K562 (cell line): ENCODE data around the gene AGRN. TPM values are rescaled to one million over a fixed set of nuclear protein-coding genes. Genes with fewer than 3 reads are reported as not detected.

Experiments used
- ATAC-seq: fragments of 200-7000 bp; cut with Tn5 transposase; 3 replicates; pipeline ENCODE4 v1.9.1; 2020; ENCODE audit warnings: moderate library complexity
- BruUV-seq: library from RNA; stranded (reverse); fragments of 400-500 nt; replicated peaks from 2 replicates; lab custom pipeline; 2021; lab: Mats Ljungman, UMichigan
- CTCF ChIA-PET: fragments of 300-600 bp; formaldehyde crosslinking; extraction: SDS; loops from one replicate; lab custom pipeline; 2021; ENCODE audit warnings: low intra/inter-chr PET ratio; lab: Yijun Ruan, JAX
- POLR2A ChIA-PET: fragments of 300-600, 350-650 bp; sonication (Branson Sonifier 250); formaldehyde crosslinking; extraction: SDS; loops from one replicate; lab custom pipeline; 2021; ENCODE audit warnings: antibody characterized with exemption, inconsistent platforms; lab: Yijun Ruan, JAX
- DNase-seq, 4 experiments: peaks; one replicate each; pipeline versions ENCODE4 v3.0.0 to v3.0.0-alpha.2; 2011 to 2018; ENCODE audit warnings: low spot score in 3 of 4, mixed read lengths in 3 of 4; ENCODE audit errors: extremely low read depth in 1 of 4
- FAIRE-seq: peaks from 2 replicates; lab custom pipeline; 2011; peaks lifted over from hg19 to GRCh38; lab: Jason Lieb, UNC
- H2AFZ ChIP-seq: 2 replicates; pipeline ENCODE4 v1.6.0; 2011; ENCODE audit warnings: low read depth, low read length, control low read depth, inconsistent platforms
- H3K27ac ChIP-seq: fragments of 200-600 bp; 3 replicates; pipeline ENCODE4 v1.8.0; 2011; ENCODE audit warnings: low read depth, mild to moderate bottlenecking, control low read depth, inconsistent platforms, low read length, moderate library complexity, mixed read lengths; ENCODE audit errors: extremely low read depth
- H3K27me3 ChIP-seq, 2 experiments: fragments of 300-600 bp in 1 of 2; 2 replicates in 1 of 2; 3 replicates in 1 of 2; pipeline versions ENCODE4 v1.6.0 to v1.8.0; 2011; ENCODE audit warnings: inconsistent platforms in 2 of 2, low read length in 2 of 2, mild to moderate bottlenecking in 1 of 2, mixed read lengths in 1 of 2, moderate library complexity in 1 of 2; ENCODE audit not compliant: control insufficient read depth in 2 of 2, insufficient read depth in 2 of 2
- H3K36me3 ChIP-seq: fragments of 300-600 bp; 3 replicates; pipeline ENCODE4 v1.8.0; 2011; ENCODE audit warnings: mild to moderate bottlenecking, low read length, inconsistent platforms; ENCODE audit not compliant: control insufficient read depth, insufficient read depth
- H3K4me1 ChIP-seq, 2 experiments: fragments of 200-600 bp in 1 of 2; replicated peaks in 1 of 2; 2 replicates in 1 of 2; 3 replicates in 1 of 2; pipeline versions ENCODE4 v1.5.1 to v1.8.0; 2011; ENCODE audit warnings: inconsistent platforms in 2 of 2, low read length in 2 of 2, mild to moderate bottlenecking in 1 of 2, mixed read lengths in 1 of 2, moderate library complexity in 1 of 2; ENCODE audit not compliant: control insufficient read depth in 2 of 2, insufficient read depth in 2 of 2
- H3K4me2 ChIP-seq: 2 replicates; pipeline ENCODE4 v1.6.1; 2011; ENCODE audit warnings: low read length, control low read depth, inconsistent platforms, mixed read lengths; ENCODE audit not compliant: insufficient read depth
- H3K4me3 ChIP-seq: fragments of 200-600 bp; sonication (generic), shearing (Covaris generic); 2 replicates; pipeline ENCODE4 v1.5.1; 2016; ENCODE audit warnings: control low read depth, inconsistent platforms
- H3K79me2 ChIP-seq: fragments of 200-600 bp; 3 replicates; pipeline ENCODE4 v1.8.0; 2011; ENCODE audit warnings: low read length, inconsistent platforms; ENCODE audit not compliant: control insufficient read depth, insufficient read depth
- H3K9ac ChIP-seq, 2 experiments: 2 replicates each; pipeline versions ENCODE4 v1.6.0 to v1.6.1; 2011; ENCODE audit warnings: low read depth in 2 of 2, low read length in 2 of 2, control low read depth in 1 of 2, inconsistent platforms in 1 of 2, mild to moderate bottlenecking in 1 of 2, mixed read lengths in 1 of 2; ENCODE audit not compliant: insufficient read depth in 1 of 2
- H3K9me1 ChIP-seq: one replicate; pipeline ENCODE4 v1.6.0; 2011; ENCODE audit warnings: inconsistent platforms, mild to moderate bottlenecking, low read length, moderate library complexity; ENCODE audit not compliant: control insufficient read depth, insufficient read depth
- H3K9me3 ChIP-seq: replicated peaks from 2 replicates; pipeline ENCODE4 v1.5.1; 2011; ENCODE audit warnings: low read depth, low read length, inconsistent platforms; ENCODE audit not compliant: control insufficient read depth, insufficient read depth
- H4K20me1 ChIP-seq: replicated peaks from 2 replicates; pipeline ENCODE4 v1.6.1; 2011; ENCODE audit warnings: low read length, inconsistent platforms, mixed read lengths; ENCODE audit not compliant: control insufficient read depth, insufficient read depth
- CREM ChIP-seq: IDR thresholded peaks from 2 replicates; pipeline ENCODE4 v1.6.1; 2014; ENCODE audit warnings: antibody characterized with exemption, low read depth
- ETV5 ChIP-seq: sonication (generic); formaldehyde crosslinking; IDR thresholded peaks from 2 replicates; pipeline ENCODE4 v1.4.0; 2020; ENCODE audit warnings: low read depth, mild to moderate bottlenecking, missing genetic modification reagents
- MTA3 ChIP-seq: fragments of 450-650 bp; formaldehyde crosslinking; IDR thresholded peaks from 2 replicates; pipeline ENCODE4 v1.6.1; 2017; ENCODE audit warnings: mild to moderate bottlenecking, borderline replicate concordance
- PYGO2 ChIP-seq: fragments of 450-650 bp; IDR thresholded peaks from 2 replicates; pipeline ENCODE4 v1.6.1; 2016; ENCODE audit warnings: mild to moderate bottlenecking, missing genetic modification characterization, moderate library complexity, missing compliant biosample characterization
- REST ChIP-seq, 2 experiments: fragments of 450-650 bp; formaldehyde crosslinking in 1 of 2; IDR thresholded peaks; 2 replicates each; pipeline versions ENCODE4 v1.4.0 to v1.6.1; 2014 to 2020; ENCODE audit warnings: mild to moderate bottlenecking in 2 of 2, borderline replicate concordance in 1 of 2, low read depth in 1 of 2
- SMAD4 ChIP-seq: fragments of 250-450 bp; sonication (Bioruptor Pico); conservative IDR thresholded peaks from 2 replicates; pipeline ENCODE4 v1.8.0; 2021; ENCODE audit warnings: inconsistent platforms, mild to moderate bottlenecking, moderate library complexity
- SMC3 ChIP-seq: conservative IDR thresholded peaks from 2 replicates; pipeline ENCODE4 v1.6.1; 2011; ENCODE audit warnings: low read depth, low read length, improper control_type of control experiment; ENCODE audit not compliant: insufficient read depth
- TCF3 ChIP-seq: sonication (generic); formaldehyde crosslinking; IDR thresholded peaks from 2 replicates; pipeline ENCODE4 v1.4.0; 2020; ENCODE audit warnings: mild to moderate bottlenecking, missing genetic modification reagents
- VEZF1 ChIP-seq: fragments of 200-800 bp; sonication (Bioruptor generic); IDR thresholded peaks from 2 replicates; pipeline ENCODE4 v1.6.1; 2017; ENCODE audit warnings: missing genetic modification characterization, missing compliant biosample characterization
- ZFX ChIP-seq: sonication (generic); formaldehyde crosslinking; IDR thresholded peaks from 2 replicates; pipeline ENCODE4 v1.8.0; 2022; ENCODE audit warnings: mild to moderate bottlenecking, missing genetic modification reagents, moderate library complexity
- WGBS: fragments of 100-300 bp; shearing (Covaris generic); methylation state at CpG from one replicate; pipeline ENCODE4 v1.1.6; 2016; ENCODE audit warnings: low coverage, mixed read lengths; ENCODE audit not compliant: insufficient coverage; ENCODE audit errors: missing lambda C conversion rate; 5-methylcytosine and 5-hydroxymethylcytosine counted together
- in situ Hi-C: fragments of 300-500 bp; cut with MboI; formaldehyde crosslinking; loops from 4 replicates; pipeline ENCODE4 v1.15.0; 2018; ENCODE audit warnings: inconsistent platforms, mixed read lengths
- intact Hi-C: fragments of 100-400 bp; cut with micrococcal nuclease; formaldehyde crosslinking; loops from 2 replicates; pipeline ENCODE4 v1.14.2; 2022
- polyA plus RNA-seq, 8 experiments: library from polyadenylated mRNA; depleted of rRNA in 4 of 8; stranded (reverse) in 5 of 8; unstranded in 3 of 8; fragments of >200 nt; fragmentation: Nextera tagmentation in 2 of 8; fragmentation: Illumina TruSeq in 1 of 8; extraction: Ambion mirVana in 2 of 8; extraction: Trizol in 1 of 8; gene quantifications; 2 replicates each; pipeline versions ENCODE4 v1.2.1 to v1.2.3, GENCODE V29; 2011 to 2014; ENCODE audit warnings: inconsistent platforms in 1 of 8, missing spikeins in 1 of 8
- total RNA-seq, 7 experiments: library from RNA; depleted of rRNA in 6 of 7; stranded (reverse); fragments of >200 nt in 6 of 7; fragmentation: Illumina TruSeq in 2 of 7; extraction: Trizol in 2 of 7; gene quantifications; 2 replicates each; pipeline versions ENCODE4 v1.2.1 to v1.2.3, GENCODE V29; 2011 to 2021; ENCODE audit warnings: low replicate concordance in 1 of 7

Gene AGRN
- total and polyA plus RNA-seq, 9 of the 15 experiments (the other 6 are each of a cell fraction or from before 2014, with no cell fraction given): 0.04 to 111 (median 18.1) TPM

- intact Hi-C loops (loop anchor here (2.0 kb wide), 1 partner anchor 71 kb away; no protein-coding TSS in a partner anchor), in situ Hi-C loops (no loop called here)
- ATAC-seq (peak; percentile 76), FAIRE-seq (peak; percentile 46), DNase-seq (peak; percentile 51 to 64 (median 55))
- H3K79me2 ChIP-seq: no peaks in the 10 kb centered on the region
- POLR2A ChIA-PET: interaction anchor here (0.6 to 2.2 kb wide), 3 partner anchors 9 to 677 kb away, joined by 3 to 10 read pairs (median 3); partner anchors contain the start of gene PLEKHN1
- peak overlapping the region; percentile 28 for H3K4me2 ChIP-seq
- no peaks in the 10 kb centered on the region for H3K36me3 ChIP-seq
- H3K9me3 ChIP-seq: no peaks in the 10 kb centered on the region
- peaks cover 8% of the 10 kb centered on the region; the same call in 1 of the 2 replicates for H4K20me1 ChIP-seq
- H2AFZ ChIP-seq: peak overlapping the region; percentile 57
- no TSS peak for BruUV-seq
- H3K9ac ChIP-seq: peak overlapping the region in 1 of 2 experiments; percentile 77; a peak in 2 of 4 replicates
- CTCF ChIA-PET: interaction anchor here (1.5 kb wide), 1 partner anchor 107 kb away, joined by 5 read pairs; no protein-coding TSS in a partner anchor
- peak overlapping the region; percentile 9; the same call in 1 of the 2 replicates for H3K4me3 ChIP-seq
- H3K27ac ChIP-seq: no peak overlapping the region
- peaks cover 0 to 82% of the 10 kb centered on the region in 2 experiments; a peak in 3 of 5 replicates for H3K4me1 ChIP-seq
- whole genome bisulfite sequencing: 6% methylated on average over 38 of the region's 40 CpGs
- H3K27me3 ChIP-seq: peaks cover 11 to 67% of the 10 kb centered on the region in 2 experiments; a peak in 4 of 5 replicates
- no peaks in the 10 kb centered on the region for H3K9me1 ChIP-seq
- TF ChIP-seq TCF3: no peak
- peak; percentile 31 for TF ChIP-seq ZFX (CRISPR knock-in tag)
- TF ChIP-seq CREM: 0 out of 2 replicates have a peak, but pooled peaks have one; percentile 25
- TF ChIP-seq ETV5 (CRISPR knock-in tag): 0 out of 2 replicates have a peak, but pooled peaks have one; percentile 35
- TF ChIP-seq VEZF1 (CRISPR knock-in tag): peak; percentile 39; the same call in 1 of the 2 replicates
- TF ChIP-seq MTA3: peak; percentile 65; the same call in 1 of the 2 replicates
- TF ChIP-seq SMC3: peak; percentile 71
- TF ChIP-seq PYGO2 (tag): no peak
- peak; percentile 70; the same call in 1 of the 2 replicates for TF ChIP-seq REST (IDR thresholded peaks at IDR 0.05; ENCODE audit: borderline replicate concordance)
- no peak for TF ChIP-seq REST (CRISPR knock-in tag; IDR thresholded peaks at IDR 0.05; ENCODE audit: low read depth)
- TF ChIP-seq SMAD4 (CRISPR knock-in tag): 0 out of 2 replicates have a peak, but pooled peaks have one; percentile 18
These were observed 43.8 kb upstream of the AGRN start for GRCh38 chr1:975896-976683.
